ENCODE data around the gene FOXP2. TPM values are rescaled to one million over a fixed set of nuclear protein-coding genes. Genes with fewer than 3 reads are reported as not detected.
"Not testable (repeated sequence)": the region's sequence is repeated elsewhere in the genome, so short reads cannot be mapped to it uniquely, and the experiment has no call there.

FOXP2 gene
- polyA plus RNA-seq, 4 donors: 10.9 to 23.9 (median 12.2) TPM

DNA sequence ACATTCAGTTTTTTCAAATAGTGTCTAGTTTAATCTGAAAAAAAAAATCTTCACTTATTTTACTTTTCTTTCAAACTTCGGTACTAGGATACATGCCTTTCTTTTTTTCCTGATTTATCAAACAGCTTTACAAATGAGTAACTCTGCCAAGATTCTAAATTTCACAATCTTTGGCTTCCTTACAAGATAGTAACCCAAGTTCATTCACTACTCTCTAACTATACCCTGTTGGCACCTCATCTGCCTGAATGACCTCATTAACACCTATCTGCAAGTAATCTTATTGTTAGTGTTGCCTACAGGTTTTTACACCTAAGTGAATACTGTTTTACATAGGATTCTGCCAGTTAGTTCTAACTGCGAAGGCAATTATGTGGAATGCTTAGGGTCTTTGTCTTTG, 159.8 kb downstream of the FOXP2 start:
- DNase-seq (ENCODE audit: low read depth in 4 of 4, low spot score in 3 of 4): no peak

DNA sequence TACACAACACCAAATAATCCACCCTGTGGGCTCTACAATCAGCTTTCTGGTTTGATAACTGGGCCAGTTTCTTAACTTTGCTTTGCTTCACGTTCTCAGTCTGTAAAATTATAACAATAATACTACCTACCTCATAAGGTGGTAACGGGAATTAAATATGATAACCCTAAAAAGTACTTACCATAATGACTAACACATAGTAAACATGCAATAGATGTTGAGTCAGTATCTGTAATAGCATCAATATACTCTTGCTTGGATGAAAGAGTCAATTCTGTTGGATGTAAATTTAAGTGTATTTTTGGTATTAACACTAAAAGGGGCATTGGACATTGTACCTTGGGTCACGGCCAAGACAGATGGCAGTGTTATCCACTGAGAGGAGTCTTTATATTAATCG, 160.5 kb downstream of the FOXP2 start:
- no peak for DNase-seq (ENCODE audit: low read depth in 4 of 4, low spot score in 3 of 4)

GRCh38 chr7:114580963-114581362, 166.3 kb downstream of the FOXP2 start:
- not testable (repeated sequence) for DNase-seq (ENCODE audit: low read depth in 4 of 4, low spot score in 3 of 4)

DNA sequence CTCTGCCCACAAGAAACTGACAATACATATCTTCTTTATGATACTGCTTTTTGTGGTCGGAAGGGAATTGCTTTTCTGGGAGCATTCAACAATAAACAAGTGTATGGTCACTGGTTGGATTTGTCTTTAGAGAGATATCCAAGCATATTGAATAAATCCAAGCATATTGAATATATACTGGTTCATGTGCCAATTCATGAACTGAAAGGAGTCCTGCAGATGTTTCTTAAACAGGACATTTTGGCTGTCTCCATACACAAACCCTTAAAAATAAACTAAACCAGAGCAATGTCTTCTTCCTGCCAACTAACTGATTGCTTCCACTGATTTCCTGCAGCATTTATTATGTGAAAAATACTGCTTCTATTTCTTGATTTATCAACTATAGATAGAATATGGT, 173.9 kb downstream of the FOXP2 start:
- no peak for DNase-seq (ENCODE audit: low read depth in 4 of 4, low spot score in 3 of 4)

DNA sequence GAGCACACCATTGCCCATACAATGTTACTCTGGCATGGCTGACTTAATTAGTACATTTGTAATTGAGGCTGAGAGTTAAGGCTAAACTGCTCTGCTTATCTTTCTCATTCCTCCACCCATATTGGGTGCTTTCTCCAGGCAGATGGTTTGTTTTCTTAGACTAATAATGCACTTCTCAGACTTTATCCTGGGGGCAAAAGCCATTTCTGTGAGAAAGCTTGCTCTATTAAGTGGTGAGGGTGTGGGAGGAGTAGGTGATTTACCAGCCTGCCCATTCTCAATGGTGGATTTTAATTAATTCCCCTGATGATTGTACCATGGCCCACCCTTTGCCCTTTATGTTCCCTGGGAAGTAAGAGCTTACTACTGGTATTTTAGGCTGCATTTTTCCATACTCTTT, 174.8 kb downstream of the FOXP2 start:
- DNase-seq (ENCODE audit: low read depth in 4 of 4, low spot score in 3 of 4): peak in 2 of 4 donors; percentile 3 to 5

DNA sequence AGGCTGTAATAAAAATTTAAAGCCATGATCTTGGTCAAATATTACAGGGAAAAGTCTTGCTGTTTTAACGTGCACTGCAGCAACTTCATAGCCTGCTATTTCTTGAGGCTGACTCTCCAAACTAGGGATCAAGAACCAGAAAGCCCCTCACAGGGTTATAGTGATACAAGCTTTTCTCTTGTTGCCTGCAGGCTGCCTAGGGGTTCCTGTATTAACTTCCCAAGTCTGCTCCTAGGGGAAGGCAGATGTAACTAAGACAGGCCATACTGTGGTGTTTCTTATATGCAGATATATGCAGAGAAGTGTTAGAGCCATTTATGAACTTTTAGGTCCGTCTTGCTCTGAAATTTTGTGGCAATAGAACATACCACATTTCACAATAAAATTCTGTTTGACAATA, 175.7 kb downstream of the FOXP2 start:
- no peak for DNase-seq (ENCODE audit: low read depth in 4 of 4, low spot score in 3 of 4)

DNA sequence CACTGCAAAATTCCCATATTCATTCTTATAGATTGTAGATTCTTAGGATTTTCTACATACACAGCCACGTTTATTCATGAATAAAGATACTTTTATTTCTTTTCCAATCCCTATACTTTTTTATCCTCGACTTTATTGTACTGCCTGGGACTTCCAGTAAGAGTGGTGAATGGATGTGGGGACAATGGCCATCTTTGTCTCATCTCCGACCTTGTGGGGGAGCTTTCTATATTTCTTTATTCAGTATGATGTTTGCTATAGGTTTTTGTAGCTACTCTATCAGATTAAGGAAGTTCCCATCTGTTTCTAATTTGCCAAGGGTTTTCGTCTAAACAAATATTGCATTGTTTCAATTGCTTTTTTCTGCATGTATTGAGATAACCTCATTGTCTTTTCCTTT, 184.3 kb downstream of the FOXP2 start:
- DNase-seq (ENCODE audit: low read depth in 4 of 4, low spot score in 3 of 4): no peak

GRCh38 chr7:114606100-114606499, 191.5 kb downstream of the FOXP2 start:
- no peak for DNase-seq (ENCODE audit: low read depth in 4 of 4, low spot score in 3 of 4)

DNA sequence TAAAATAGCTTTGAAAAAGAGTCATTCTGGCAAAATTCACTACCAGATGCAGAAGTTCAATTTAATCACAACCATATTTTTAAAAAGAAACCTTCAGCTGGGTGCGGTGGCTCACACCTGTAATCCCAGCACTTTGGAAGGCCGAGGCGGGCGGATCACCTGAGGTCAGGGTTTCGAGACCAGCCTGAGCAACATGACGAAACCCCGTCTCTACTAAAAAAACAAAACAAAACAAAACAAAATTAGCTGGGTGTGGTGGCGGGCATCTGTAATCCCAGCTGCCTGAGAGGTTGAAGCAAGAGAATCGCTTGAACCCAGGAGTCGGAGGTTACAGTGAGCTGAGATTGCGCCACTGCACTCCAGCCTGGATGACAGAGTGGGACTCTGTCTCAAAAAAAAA, 194.2 kb downstream of the FOXP2 start:
- DNase-seq (ENCODE audit: low read depth in 4 of 4, low spot score in 3 of 4): not testable (repeated sequence)

DNA sequence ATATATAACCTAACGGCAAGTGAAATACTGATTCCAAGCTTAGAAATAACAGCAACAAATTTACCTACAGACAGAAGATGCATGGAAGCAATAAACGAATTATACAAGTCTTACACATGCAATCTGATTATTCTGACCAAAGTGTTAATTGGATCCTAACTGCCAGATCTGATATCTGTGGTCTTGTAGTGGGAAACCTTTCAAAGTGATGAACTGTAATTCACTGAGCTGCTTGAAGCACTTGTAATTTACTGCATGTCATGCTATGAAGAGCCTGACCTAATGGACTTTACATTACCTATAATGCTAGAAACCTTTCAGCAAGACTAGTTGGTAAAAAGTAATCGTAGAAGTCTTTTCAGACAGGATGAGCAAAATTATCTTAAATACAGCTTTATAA, 205.6 kb downstream of the FOXP2 start:
- DNase-seq (ENCODE audit: low read depth in 4 of 4, low spot score in 3 of 4): no peak

DNA sequence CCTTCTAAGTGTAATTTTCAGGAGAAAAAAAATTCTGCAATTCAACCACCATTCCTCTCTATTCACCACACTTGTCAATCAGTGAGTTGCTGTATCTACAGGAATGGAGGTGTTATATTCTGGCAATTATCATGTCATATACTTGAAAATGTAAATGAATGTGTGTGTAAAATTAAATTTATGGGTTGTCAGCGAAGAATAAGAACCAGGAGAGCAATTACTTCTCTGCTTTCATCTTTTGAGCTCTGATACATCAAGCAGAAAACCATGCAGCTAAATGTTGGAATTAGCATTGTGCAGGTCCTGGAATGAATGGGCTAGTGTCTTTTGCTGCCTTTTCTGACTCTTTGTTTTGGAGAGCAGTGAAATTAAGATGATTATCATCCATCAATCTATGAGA, 207.6 kb downstream of the FOXP2 start:
- DNase-seq (ENCODE audit: low read depth in 4 of 4, low spot score in 3 of 4): no peak

GRCh38 chr7:114623146-114623545, 208.5 kb downstream of the FOXP2 start:
- DNase-seq (ENCODE audit: low read depth in 4 of 4, low spot score in 3 of 4): no peak

DNA sequence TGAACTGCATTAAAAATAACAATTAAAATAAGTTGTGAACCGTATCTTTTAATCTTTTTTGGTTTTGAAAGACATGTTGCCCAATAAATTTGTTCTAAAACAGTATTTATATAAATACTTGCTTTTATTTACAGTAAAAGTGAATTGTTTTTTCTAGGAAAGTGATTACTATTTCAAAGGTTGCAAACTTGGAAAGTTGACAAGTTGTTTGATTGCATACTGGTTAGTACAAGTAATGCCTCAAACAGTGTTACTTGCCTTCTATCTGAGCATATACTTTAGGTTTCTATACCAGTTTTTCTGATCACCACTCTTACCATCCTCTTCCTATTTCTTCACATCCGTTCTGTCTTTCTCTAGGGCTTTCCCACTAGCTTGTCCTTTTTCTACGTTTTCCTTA, 212.6 kb downstream of the FOXP2 start:
- DNase-seq (ENCODE audit: low read depth in 4 of 4, low spot score in 3 of 4): no peak

- DNase-seq (ENCODE audit: low read depth in 4 of 4, low spot score in 3 of 4): no peak
These were observed 213.7 kb downstream of the FOXP2 start for GRCh38 chr7:114628362-114628761.

GRCh38 chr7:114629762-114630161, 215.1 kb downstream of the FOXP2 start:
- DNase-seq (ENCODE audit: low read depth in 4 of 4, low spot score in 3 of 4): no peak

DNA sequence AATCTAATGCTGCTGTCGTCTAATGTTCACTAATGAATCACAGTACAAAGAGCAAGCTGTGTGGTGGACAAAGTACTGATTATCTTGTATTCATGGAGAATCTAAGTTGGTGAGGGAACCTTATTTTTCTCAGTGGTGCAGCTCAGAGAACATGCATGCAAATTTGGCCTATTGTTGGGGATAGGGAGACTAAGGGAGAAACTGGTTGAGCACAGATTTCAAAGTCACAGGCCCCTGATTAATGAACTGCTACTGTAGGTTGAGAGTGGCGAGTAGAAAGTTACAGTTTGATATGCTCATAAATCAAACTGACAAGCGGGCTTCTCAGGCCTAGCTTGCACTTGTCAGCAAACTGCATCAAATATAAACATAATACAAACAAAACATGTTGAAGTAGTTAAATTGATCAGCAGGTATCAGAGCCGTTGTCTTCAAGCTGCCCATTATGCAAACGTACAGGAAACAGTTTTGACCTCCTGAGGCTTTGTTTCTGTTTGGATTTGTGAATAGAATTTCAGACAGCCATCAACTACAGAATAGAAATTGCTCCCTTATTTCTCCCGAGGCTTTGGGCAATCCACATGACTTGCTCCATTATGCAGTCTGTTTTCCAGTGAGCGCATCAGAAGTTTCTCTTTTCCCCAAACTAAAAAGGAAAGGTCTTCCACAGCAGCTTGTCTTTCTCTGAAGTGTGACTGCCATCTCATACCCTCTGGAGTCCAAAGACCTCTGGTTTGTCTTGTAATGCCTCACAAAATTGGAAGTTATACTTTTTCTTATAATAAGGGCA, 215.8 kb downstream of the FOXP2 start:
- DNase-seq (ENCODE audit: low read depth in 4 of 4, low spot score in 3 of 4): no peak

GRCh38 chr7:114631249-114631822, 216.7 kb downstream of the FOXP2 start:
- DNase-seq (ENCODE audit: low read depth in 4 of 4, low spot score in 3 of 4): no peak

DNA sequence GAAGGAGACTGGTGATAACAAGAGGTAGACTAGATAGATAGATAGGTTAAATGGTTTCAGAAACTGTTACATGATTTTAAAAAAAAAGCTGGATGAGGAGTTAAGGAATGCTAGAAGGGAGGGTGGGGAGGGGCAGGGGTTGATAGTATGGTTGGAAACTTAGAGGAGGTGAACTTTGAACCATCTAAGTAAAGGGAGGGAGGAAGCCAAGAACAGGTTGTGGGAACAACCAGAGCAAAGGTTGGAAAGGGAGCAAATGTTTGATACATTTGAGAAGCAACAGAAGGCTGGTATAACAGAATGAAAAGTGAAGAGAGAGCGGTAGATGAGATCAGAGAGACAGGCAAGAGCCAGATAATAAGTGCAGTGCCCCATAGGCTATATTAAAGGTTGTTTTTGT, 224.8 kb downstream of the FOXP2 start:
- DNase-seq (ENCODE audit: low read depth in 4 of 4, low spot score in 3 of 4): no peak

- no peak for DNase-seq (ENCODE audit: low read depth in 4 of 4, low spot score in 3 of 4)
These were observed 229.8 kb downstream of the FOXP2 start for GRCh38 chr7:114644455-114644854.

- no peak for DNase-seq (ENCODE audit: low read depth in 4 of 4, low spot score in 3 of 4)
These were observed 230.8 kb downstream of the FOXP2 start for GRCh38 chr7:114645451-114645850.

DNA sequence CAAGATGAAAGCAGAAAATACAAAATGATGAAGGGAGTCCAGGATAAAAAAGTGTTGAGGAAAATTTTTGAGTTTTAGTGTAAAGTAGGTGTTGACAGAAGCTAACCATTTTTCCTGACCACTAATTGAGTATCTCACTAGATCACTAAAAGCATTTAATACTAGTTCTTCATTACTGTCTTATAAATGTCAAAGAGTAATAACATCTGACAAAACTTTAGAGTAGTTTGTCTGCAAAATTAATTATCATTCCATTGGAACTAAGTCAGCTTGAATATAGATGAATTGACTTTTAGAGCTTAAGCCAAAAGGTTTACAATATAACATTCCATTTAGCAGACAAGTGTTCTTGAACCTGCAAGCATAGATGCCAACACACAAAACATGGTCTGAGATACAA, 232.9 kb downstream of the FOXP2 start:
- DNase-seq (ENCODE audit: low read depth in 4 of 4, low spot score in 3 of 4): no peak

GRCh38 chr7:114648117-114648516, 233.5 kb downstream of the FOXP2 start:
- DNase-seq (ENCODE audit: low read depth in 4 of 4, low spot score in 3 of 4): no peak

- DNase-seq (ENCODE audit: low read depth in 4 of 4, low spot score in 3 of 4): no peak
These were observed 234.1 kb downstream of the FOXP2 start for GRCh38 chr7:114648680-114649079.
